ENCODE results near the gene CLSTN2. TPM values are rescaled to one million over a fixed set of nuclear protein-coding genes. Genes with fewer than 3 reads are reported as not detected.

Gene CLSTN2
- total and polyA plus RNA-seq, 2 of the 13 experiments (the other 11 are each of a cell fraction or from before 2014, with no cell fraction given): not detected

DNA sequence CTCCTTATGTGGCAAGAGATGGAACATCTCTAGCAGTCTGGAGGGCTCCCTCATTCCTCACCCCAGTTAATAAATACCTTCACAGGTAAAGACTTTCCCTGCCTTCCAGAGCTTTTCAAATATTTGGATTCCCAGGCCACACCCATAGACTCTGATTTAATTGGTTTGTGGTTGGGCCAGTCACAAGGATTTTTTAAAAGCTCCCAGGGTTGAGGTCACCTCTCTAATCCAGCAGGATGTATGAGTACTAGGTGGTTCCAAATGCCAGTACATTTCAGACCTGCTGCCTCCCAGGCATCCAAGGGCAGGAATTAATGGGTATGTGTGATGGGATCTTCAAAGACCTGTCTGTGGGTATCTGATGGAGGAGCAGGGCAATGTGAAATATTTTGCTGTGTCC is 312.8 kb downstream of the CLSTN2 start:
- H3K79me2 ChIP-seq (ENCODE audit: insufficient read depth, low read length): no peaks in the 10 kb centered on the region
- H3K27me3 ChIP-seq (ENCODE audit: control insufficient read depth in 1 of 2, insufficient read depth in 2 of 2, low read length in 2 of 2): no peaks in the 10 kb centered on the region
- no peaks in the 10 kb centered on the region for H4K20me1 ChIP-seq (ENCODE audit: insufficient read depth, low read length)
- DNase-seq (ENCODE audit: low spot score) (no peak), FAIRE-seq (no peak), ATAC-seq (no peak)
- H3K9me3 ChIP-seq (ENCODE audit: low read length): no peaks in the 10 kb centered on the region
- no peak overlapping the region for H2AFZ ChIP-seq (ENCODE audit: low read length)
- no peaks in the 10 kb centered on the region for H3K4me1 ChIP-seq (ENCODE audit: insufficient read depth, low read length)
- POLR2A ChIA-PET: no interaction called here
- H3K4me2 ChIP-seq (ENCODE audit: low read depth, low read length): no peak overlapping the region
- H3K4me3 ChIP-seq (replicated peaks in 1 of 3; ENCODE audit: insufficient read depth in 1 of 3, low read depth in 2 of 3, low read length in 3 of 3): no peak overlapping the region
- H3K27ac ChIP-seq (ENCODE audit: extremely low read length, insufficient read depth, low read length): no peak overlapping the region
- no peak for TF ChIP-seq SRY (CRISPR knock-in tag; IDR thresholded peaks at IDR 0.05)
- TF ChIP-seq SMAD9 (CRISPR knock-in tag; IDR thresholded peaks at IDR 0.05): no peak
- no peak for TF ChIP-seq JDP2 (CRISPR knock-in tag; IDR thresholded peaks at IDR 0.05; ENCODE audit: borderline replicate concordance)
- no peak for TF ChIP-seq ZSCAN31 (CRISPR knock-in tag; IDR thresholded peaks at IDR 0.05; ENCODE audit: low read depth)
- TF ChIP-seq, protein P1, sequence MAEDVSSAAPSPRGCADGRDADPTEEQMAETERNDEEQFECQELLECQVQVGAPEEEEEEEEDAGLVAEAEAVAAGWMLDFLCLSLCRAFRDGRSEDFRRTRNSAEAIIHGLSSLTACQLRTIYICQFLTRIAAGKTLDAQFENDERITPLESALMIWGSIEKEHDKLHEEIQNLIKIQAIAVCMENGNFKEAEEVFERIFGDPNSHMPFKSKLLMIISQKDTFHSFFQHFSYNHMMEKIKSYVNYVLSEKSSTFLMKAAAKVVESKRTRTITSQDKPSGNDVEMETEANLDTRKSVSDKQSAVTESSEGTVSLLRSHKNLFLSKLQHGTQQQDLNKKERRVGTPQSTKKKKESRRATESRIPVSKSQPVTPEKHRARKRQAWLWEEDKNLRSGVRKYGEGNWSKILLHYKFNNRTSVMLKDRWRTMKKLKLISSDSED (CRISPR knock-in tag; IDR thresholded peaks at IDR 0.05): no peak
- no peak for TF ChIP-seq ZNF143 (CRISPR knock-in tag; IDR thresholded peaks at IDR 0.05)
- TF ChIP-seq ZNF264 (CRISPR knock-in tag; IDR thresholded peaks at IDR 0.05): no peak
- TF ChIP-seq, protein P2, sequence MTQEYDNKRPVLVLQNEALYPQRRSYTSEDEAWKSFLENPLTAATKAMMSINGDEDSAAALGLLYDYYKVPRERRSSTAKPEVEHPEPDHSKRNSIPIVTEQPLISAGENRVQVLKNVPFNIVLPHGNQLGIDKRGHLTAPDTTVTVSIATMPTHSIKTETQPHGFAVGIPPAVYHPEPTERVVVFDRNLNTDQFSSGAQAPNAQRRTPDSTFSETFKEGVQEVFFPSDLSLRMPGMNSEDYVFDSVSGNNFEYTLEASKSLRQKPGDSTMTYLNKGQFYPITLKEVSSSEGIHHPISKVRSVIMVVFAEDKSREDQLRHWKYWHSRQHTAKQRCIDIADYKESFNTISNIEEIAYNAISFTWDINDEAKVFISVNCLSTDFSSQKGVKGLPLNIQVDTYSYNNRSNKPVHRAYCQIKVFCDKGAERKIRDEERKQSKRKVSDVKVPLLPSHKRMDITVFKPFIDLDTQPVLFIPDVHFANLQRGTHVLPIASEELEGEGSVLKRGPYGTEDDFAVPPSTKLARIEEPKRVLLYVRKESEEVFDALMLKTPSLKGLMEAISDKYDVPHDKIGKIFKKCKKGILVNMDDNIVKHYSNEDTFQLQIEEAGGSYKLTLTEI (CRISPR knock-in tag; conservative IDR thresholded peaks at IDR 0.05): no peak
- TF ChIP-seq, protein P3, sequence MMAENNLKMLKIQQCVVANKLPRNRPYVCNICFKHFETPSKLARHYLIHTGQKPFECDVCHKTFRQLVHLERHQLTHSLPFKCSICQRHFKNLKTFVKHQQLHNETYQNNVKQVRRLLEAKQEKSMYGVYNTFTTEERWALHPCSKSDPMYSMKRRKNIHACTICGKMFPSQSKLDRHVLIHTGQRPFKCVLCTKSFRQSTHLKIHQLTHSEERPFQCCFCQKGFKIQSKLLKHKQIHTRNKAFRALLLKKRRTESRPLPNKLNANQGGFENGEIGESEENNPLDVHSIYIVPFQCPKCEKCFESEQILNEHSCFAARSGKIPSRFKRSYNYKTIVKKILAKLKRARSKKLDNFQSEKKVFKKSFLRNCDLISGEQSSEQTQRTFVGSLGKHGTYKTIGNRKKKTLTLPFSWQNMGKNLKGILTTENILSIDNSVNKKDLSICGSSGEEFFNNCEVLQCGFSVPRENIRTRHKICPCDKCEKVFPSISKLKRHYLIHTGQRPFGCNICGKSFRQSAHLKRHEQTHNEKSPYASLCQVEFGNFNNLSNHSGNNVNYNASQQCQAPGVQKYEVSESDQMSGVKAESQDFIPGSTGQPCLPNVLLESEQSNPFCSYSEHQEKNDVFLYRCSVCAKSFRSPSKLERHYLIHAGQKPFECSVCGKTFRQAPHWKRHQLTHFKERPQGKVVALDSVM (CRISPR knock-in tag; IDR thresholded peaks at IDR 0.05): no peak
- CTCF ChIA-PET (ENCODE audit: low intra/inter-chr PET ratio, low total read pairs): no interaction called here
- no peak overlapping the region for H3K9ac ChIP-seq (ENCODE audit: insufficient read depth, low read depth, low read length)
- no TSS peak for BruUV-seq (replicated peaks)
- in situ Hi-C loops (cut with HindIII; ENCODE audit: extremely low pct_ligation_motif_present, low pct_unique_long_range_greater_than_20kb): no loop called here
- intact Hi-C loops (cut with micrococcal nuclease; ENCODE audit: unreplicated experiment): no loop called here
- H3K36me3 ChIP-seq (replicated peaks in 1 of 2; ENCODE audit: control insufficient read depth in 1 of 2, insufficient read depth in 2 of 2, low read length in 2 of 2): no peaks in the 10 kb centered on the region
